ENCODE measurements around the gene ACTBL2. TPM values are rescaled to one million over a fixed set of nuclear protein-coding genes. Genes with fewer than 3 reads are reported as not detected.

ACTBL2 gene
- total RNA-seq, 1 donor from 2014 or later: not detected

DNA sequence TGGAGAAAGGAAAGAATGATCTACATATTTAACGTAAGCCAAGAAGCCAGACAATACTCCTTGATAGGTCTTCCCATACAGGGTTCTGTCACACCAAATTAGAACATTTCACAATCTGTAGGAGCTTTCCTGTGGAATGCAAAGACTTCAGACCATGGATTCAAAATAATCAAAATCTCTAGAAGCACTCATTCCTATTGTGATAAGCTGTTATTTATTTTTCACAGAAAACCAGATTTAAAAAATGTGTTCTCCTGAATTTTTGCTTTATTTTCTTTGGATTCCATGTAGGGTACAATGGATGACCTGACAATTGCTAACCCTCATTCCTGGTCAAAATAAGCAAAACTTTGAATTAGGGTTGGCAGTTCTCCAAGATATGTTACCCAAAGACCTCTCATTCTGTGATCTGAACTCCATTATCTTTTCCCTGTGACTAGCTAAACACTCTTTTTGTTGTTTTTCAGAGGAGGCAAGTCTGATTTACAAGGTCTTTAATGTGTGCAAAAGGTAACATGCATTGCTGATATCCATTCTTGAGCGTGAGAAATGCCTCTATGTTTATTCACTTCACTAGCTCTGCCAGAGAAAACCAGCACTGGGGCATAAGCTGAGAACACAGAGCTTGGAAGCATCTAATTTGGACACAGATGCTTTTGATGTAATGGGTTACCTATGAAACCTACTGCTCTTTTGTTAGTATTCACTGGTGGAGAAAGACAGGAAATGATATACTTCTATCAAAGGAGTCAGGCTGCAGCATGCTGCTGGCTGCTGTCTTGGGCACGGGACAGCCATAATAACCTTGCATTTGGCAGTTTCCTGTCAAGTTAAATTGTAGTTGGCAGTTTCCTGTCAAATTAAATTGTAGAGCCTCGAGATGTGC lies 31.4 kb downstream of the ACTBL2 start:
- TF ChIP-seq, protein P1, sequence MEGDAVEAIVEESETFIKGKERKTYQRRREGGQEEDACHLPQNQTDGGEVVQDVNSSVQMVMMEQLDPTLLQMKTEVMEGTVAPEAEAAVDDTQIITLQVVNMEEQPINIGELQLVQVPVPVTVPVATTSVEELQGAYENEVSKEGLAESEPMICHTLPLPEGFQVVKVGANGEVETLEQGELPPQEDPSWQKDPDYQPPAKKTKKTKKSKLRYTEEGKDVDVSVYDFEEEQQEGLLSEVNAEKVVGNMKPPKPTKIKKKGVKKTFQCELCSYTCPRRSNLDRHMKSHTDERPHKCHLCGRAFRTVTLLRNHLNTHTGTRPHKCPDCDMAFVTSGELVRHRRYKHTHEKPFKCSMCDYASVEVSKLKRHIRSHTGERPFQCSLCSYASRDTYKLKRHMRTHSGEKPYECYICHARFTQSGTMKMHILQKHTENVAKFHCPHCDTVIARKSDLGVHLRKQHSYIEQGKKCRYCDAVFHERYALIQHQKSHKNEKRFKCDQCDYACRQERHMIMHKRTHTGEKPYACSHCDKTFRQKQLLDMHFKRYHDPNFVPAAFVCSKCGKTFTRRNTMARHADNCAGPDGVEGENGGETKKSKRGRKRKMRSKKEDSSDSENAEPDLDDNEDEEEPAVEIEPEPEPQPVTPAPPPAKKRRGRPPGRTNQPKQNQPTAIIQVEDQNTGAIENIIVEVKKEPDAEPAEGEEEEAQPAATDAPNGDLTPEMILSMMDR (conservative IDR thresholded peaks at IDR 0.05): no peak
- Mint-ChIP-seq H3K4me3 (no peak overlapping the region), H3K27me3 (ENCODE audit: low read depth) (no peaks in the 10 kb centered on the region), H3K27ac (ENCODE audit: unreplicated experiment) (no peak overlapping the region), H3K36me3 (ENCODE audit: low read depth) (peaks cover 7% of the 10 kb centered on the region), H3K4me1 (peaks cover 46% of the 10 kb centered on the region), H3K9me3 (peaks cover 16% of the 10 kb centered on the region)
- no peak for DNase-seq (ENCODE audit: low read depth, low spot score)

DNA sequence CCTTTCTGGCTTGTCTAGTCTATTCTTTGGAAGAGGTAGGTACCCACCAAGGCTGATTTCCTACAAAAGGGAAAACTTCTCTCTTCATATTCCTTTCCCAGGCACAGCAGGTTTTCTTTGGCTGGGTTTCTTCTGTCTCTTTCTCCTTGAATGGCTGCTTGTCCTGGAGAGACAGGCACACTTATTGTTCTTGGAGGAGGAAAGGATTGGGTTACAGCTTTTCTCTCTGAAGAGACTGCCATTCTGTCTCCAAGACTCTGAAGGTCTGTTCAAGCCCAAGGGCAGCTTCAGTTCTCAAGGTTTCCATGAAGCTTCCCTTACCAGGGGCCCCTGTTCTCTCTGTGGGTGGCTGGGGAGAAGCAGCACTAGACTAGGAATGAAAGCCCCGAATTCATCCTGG lies 33.9 kb downstream of the ACTBL2 start:
- Mint-ChIP-seq H3K4me3 (no peak overlapping the region), H3K27ac (ENCODE audit: unreplicated experiment) (no peak overlapping the region), H3K27me3 (ENCODE audit: low read depth) (no peaks in the 10 kb centered on the region), H3K36me3 (ENCODE audit: low read depth) (peaks cover 7% of the 10 kb centered on the region), H3K9me3 (peaks cover 20% of the 10 kb centered on the region), H3K4me1 (peaks cover 39% of the 10 kb centered on the region)
- DNase-seq (ENCODE audit: low read depth, low spot score): no peak
- TF ChIP-seq, protein P1 (conservative IDR thresholded peaks at IDR 0.05): no peak

DNA sequence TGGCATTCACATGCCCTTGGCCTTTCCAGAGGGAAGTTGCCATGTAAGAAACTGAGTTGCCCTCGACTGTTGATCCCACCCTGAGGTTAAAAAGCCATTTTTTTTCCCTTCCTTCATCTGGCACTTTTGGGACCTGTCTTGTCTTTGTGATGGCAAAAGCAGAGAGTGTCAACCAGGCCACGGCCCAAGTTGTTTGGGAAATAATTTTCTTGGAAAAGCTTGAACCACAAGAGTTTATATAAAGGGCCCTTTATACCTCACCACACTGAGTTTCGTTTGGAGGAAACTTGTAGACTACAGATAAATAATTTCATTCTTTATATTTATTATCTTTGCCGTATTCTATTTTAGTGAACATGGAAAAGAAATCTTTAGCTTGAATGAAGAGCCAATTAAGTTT lies 34.3 kb downstream of the ACTBL2 start:
- H3K36me3 Mint-ChIP-seq (ENCODE audit: low read depth): peaks cover 7% of the 10 kb centered on the region
- no peak for DNase-seq (ENCODE audit: low read depth, low spot score)
- H3K9me3 Mint-ChIP-seq: peaks cover 20% of the 10 kb centered on the region

DNA sequence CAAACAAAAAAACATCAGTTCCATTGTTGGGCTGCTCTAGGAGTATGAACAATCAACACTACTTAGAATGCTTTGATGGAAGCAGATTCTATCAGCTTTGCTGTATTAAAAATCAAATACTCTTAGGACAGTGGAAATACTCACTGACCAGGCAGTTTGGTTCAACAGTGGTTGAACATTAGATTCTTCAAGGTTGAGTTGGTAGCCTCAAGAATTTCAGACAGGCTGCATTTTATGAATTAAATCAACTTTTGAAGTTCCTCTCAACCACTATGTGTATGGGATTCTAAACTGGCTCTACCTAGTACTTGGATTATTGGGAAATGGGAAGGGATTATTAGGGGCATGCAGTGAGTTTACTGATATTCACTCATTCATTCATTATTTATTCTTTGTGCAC lies 35.0 kb downstream of the ACTBL2 start:
- TF ChIP-seq, protein P1 (conservative IDR thresholded peaks at IDR 0.05): no peak
- Mint-ChIP-seq H3K4me1 (peaks cover 39% of the 10 kb centered on the region), H3K27ac (ENCODE audit: unreplicated experiment) (no peak overlapping the region), H3K36me3 (ENCODE audit: low read depth) (peaks cover 7% of the 10 kb centered on the region), H3K9me3 (peaks cover 20% of the 10 kb centered on the region), H3K4me3 (no peak overlapping the region), H3K27me3 (ENCODE audit: low read depth) (no peaks in the 10 kb centered on the region)
- DNase-seq (ENCODE audit: low read depth, low spot score): no peak

More for the DNA sequence above, 34.3 kb downstream of the ACTBL2 start:
- H3K27me3 Mint-ChIP-seq (ENCODE audit: low read depth): no peaks in the 10 kb centered on the region
- peaks cover 39% of the 10 kb centered on the region for H3K4me1 Mint-ChIP-seq
- H3K4me3 Mint-ChIP-seq: no peak overlapping the region
- H3K27ac Mint-ChIP-seq (ENCODE audit: unreplicated experiment): no peak overlapping the region
- TF ChIP-seq, protein P1 (conservative IDR thresholded peaks at IDR 0.05): no peak

DNA sequence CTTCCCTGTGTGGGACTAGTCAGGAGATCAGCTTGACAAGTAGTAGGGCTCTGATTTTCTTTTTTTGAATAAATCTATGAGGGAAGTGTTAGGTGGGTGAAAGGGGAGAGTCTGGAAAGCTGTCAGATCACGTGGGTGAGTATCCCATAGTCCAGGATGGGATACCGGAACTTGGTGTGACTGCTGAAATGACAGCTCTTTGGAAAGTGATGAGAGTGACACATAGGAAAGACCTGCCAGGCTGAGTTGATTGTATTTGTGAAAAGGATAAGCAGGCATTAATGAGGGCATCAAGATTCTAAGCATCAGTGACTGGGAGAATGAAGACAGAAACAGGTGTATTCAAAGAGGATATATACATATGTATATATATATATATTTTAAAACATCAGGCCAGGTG lies 35.6 kb downstream of the ACTBL2 start:
- no peaks in the 10 kb centered on the region for H3K27me3 Mint-ChIP-seq (ENCODE audit: low read depth)
- peaks cover 39% of the 10 kb centered on the region for H3K4me1 Mint-ChIP-seq
- no peak overlapping the region for H3K4me3 Mint-ChIP-seq
- H3K27ac Mint-ChIP-seq (ENCODE audit: unreplicated experiment): no peak overlapping the region
- H3K36me3 Mint-ChIP-seq (ENCODE audit: low read depth): peaks cover 7% of the 10 kb centered on the region
- DNase-seq (ENCODE audit: low read depth, low spot score): no peak
- H3K9me3 Mint-ChIP-seq: peaks cover 20% of the 10 kb centered on the region
- TF ChIP-seq, protein P1 (conservative IDR thresholded peaks at IDR 0.05): no peak

All from neural crest cell (in vitro differentiated cells).